IMR-90 (cell line): ENCODE data around the gene CFAP20. TPM values are rescaled to one million over a fixed set of nuclear protein-coding genes. Genes with fewer than 3 reads are reported as not detected.

ENCODE experiments used
- ATAC-seq: fragments of 200-7000 bp; cut with Tn5 transposase; 2 replicates; pipeline ENCODE4 v1.9.1; 2020; ENCODE audit warnings: low read depth, mild to moderate bottlenecking, moderate library complexity
- BruUV-seq: library from RNA; stranded (reverse); fragments of 400-500 nt; replicated peaks from 2 replicates; lab custom pipeline; 2021; lab: Mats Ljungman, UMichigan
- CTCF ChIA-PET: fragments of 300-600 bp; formaldehyde crosslinking; extraction: SDS; loops from one replicate; lab custom pipeline; 2021; ENCODE audit warnings: antibody characterized with exemption; lab: Yijun Ruan, JAX
- POLR2A ChIA-PET: fragments of 300-600 bp; sonication (Branson Sonifier 250); formaldehyde crosslinking; loops from one replicate; lab custom pipeline; 2022; ENCODE audit warnings: antibody characterized with exemption; ENCODE audit not compliant: unreplicated experiment; lab: Charles Lee
- DNase-seq: peaks from one replicate; pipeline ENCODE4 v3.0.0; 2013
- H2AFZ ChIP-seq: replicated peaks from 2 replicates; pipeline ENCODE3; 2013; ENCODE audit warnings: low read length, mild to moderate bottlenecking; ENCODE audit not compliant: poor library complexity
- H2AK5ac ChIP-seq: 2 replicates; pipeline ENCODE4 v1.6.1; 2013; ENCODE audit warnings: low read depth, low read length, inconsistent platforms
- H2AK9ac ChIP-seq: replicated peaks from 2 replicates; pipeline ENCODE3; 2013; ENCODE audit warnings: mild to moderate bottlenecking, low read depth, low read length, moderate library complexity; ENCODE audit not compliant: poor library complexity
- H2BK120ac ChIP-seq: 2 replicates; pipeline ENCODE4 v1.6.1; 2013; ENCODE audit warnings: low read depth, low read length, inconsistent platforms
- H2BK15ac ChIP-seq: 3 replicates; pipeline ENCODE4 v1.6.1; 2013; ENCODE audit warnings: low read depth, low read length, inconsistent platforms
- H2BK20ac ChIP-seq: 2 replicates; pipeline ENCODE4 v1.6.1; 2013; ENCODE audit warnings: low read depth, mild to moderate bottlenecking, inconsistent platforms, low read length, moderate library complexity
- H2BK5ac ChIP-seq: 2 replicates; pipeline ENCODE4 v1.6.1; 2013; ENCODE audit warnings: mild to moderate bottlenecking, low read depth, low read length, inconsistent platforms; ENCODE audit not compliant: poor library complexity, severe bottlenecking
- H3K14ac ChIP-seq: replicated peaks from 2 replicates; pipeline ENCODE4 v1.6.1; 2013; ENCODE audit warnings: low read depth, low read length, inconsistent platforms
- H3K18ac ChIP-seq: 2 replicates; pipeline ENCODE4 v1.6.1; 2013; ENCODE audit warnings: low read depth, low read length, control low read depth
- H3K23ac ChIP-seq: 2 replicates; pipeline ENCODE4 v1.6.1; 2013; ENCODE audit warnings: low read depth, low read length, inconsistent platforms
- H3K27ac ChIP-seq: 2 replicates; pipeline ENCODE4 v1.5.1; 2013; ENCODE audit warnings: mild to moderate bottlenecking, control low read depth, low read length; ENCODE audit not compliant: insufficient read depth
- H3K27me3 ChIP-seq: 2 replicates; pipeline ENCODE4 v1.6.1; 2013; ENCODE audit warnings: low read length; ENCODE audit not compliant: control insufficient read depth, insufficient read depth
- H3K36me3 ChIP-seq: 2 replicates; pipeline ENCODE4 v1.6.1; 2013; ENCODE audit warnings: low read length, mixed read lengths; ENCODE audit not compliant: control insufficient read depth, insufficient read depth
- H3K4ac ChIP-seq: 2 replicates; pipeline ENCODE4 v1.6.1; 2013; ENCODE audit warnings: low read depth, low read length, inconsistent platforms
- H3K4me1 ChIP-seq: 2 replicates; pipeline ENCODE4 v1.6.1; 2013; ENCODE audit warnings: low read length, mixed read lengths; ENCODE audit not compliant: control insufficient read depth, insufficient read depth
- H3K4me2 ChIP-seq: 2 replicates; pipeline ENCODE4 v1.6.1; 2013; ENCODE audit warnings: low read depth, mild to moderate bottlenecking, control low read depth, low read length, moderate library complexity
- H3K4me3 ChIP-seq: 2 replicates; pipeline ENCODE4 v1.5.1; 2013; ENCODE audit warnings: low read depth, mild to moderate bottlenecking, control low read depth, low read length, moderate library complexity; ENCODE audit not compliant: insufficient read depth
- H3K56ac ChIP-seq: 2 replicates; pipeline ENCODE4 v1.6.1; 2013; ENCODE audit warnings: low read length, inconsistent platforms; ENCODE audit not compliant: insufficient read depth; ENCODE audit errors: extremely low read depth
- H3K79me1 ChIP-seq, 2 experiments: 2 replicates each; pipeline ENCODE4 v1.6.1; 2013; ENCODE audit warnings: low read length in 2 of 2, inconsistent platforms in 1 of 2, low read depth in 1 of 2
- H3K9ac ChIP-seq: 2 replicates; pipeline ENCODE4 v1.6.1; 2013; ENCODE audit warnings: low read depth, low read length, control low read depth
- H3K9me1 ChIP-seq: 2 replicates; pipeline ENCODE4 v1.6.1; 2013; ENCODE audit warnings: low read length, inconsistent platforms; ENCODE audit not compliant: insufficient read depth
- H3K9me3 ChIP-seq: 2 replicates; pipeline ENCODE4 v1.6.1; 2013; ENCODE audit warnings: low read length; ENCODE audit not compliant: control insufficient read depth, insufficient read depth
- H4K20me1 ChIP-seq: 2 replicates; pipeline ENCODE4 v1.6.1; 2013; ENCODE audit warnings: low read length, inconsistent platforms; ENCODE audit not compliant: insufficient read depth
- H4K5ac ChIP-seq: 2 replicates; pipeline ENCODE4 v1.6.1; 2013; ENCODE audit warnings: mild to moderate bottlenecking, low read depth, low read length, control low read depth
- H4K8ac ChIP-seq, 2 experiments: 2 replicates each; pipeline ENCODE4 v1.6.1; 2013; ENCODE audit warnings: low read depth in 2 of 2, low read length in 2 of 2, control low read depth in 1 of 2, inconsistent platforms in 1 of 2
- H4K91ac ChIP-seq: 2 replicates; pipeline ENCODE4 v1.6.1; 2013; ENCODE audit warnings: low read depth, low read length, inconsistent platforms; ENCODE audit not compliant: insufficient read depth
- CHD1 ChIP-seq: IDR thresholded peaks from 2 replicates; pipeline ENCODE4 v1.6.1; 2012; ENCODE audit warnings: low read depth, low read length, improper control_type of control experiment
- MAFK ChIP-seq: IDR thresholded peaks from 2 replicates; pipeline ENCODE4 v1.6.1; 2012; ENCODE audit warnings: low read depth, low read length, improper control_type of control experiment
- MXI1 ChIP-seq: IDR thresholded peaks from 2 replicates; pipeline ENCODE4 v1.6.1; 2012; ENCODE audit warnings: low read depth, mild to moderate bottlenecking, low read length, moderate library complexity, borderline replicate concordance
- NFE2L2 ChIP-seq: fragments of 150-350 bp; IDR thresholded peaks from 2 replicates; pipeline ENCODE4 v1.6.1; 2016; ENCODE audit warnings: low read depth, mild to moderate bottlenecking, low read length
- POLR2A ChIP-seq: IDR thresholded peaks from 2 replicates; pipeline ENCODE4 v1.6.1; 2012; ENCODE audit warnings: mild to moderate bottlenecking, low read depth, low read length
- RAD21 ChIP-seq: IDR thresholded peaks from 2 replicates; pipeline ENCODE4 v1.6.1; 2012; ENCODE audit warnings: low read length, improper control_type of control experiment
- RCOR1 ChIP-seq: IDR thresholded peaks from 2 replicates; pipeline ENCODE4 v1.6.1; 2012; ENCODE audit warnings: mild to moderate bottlenecking, low read length, improper control_type of control experiment; ENCODE audit not compliant: insufficient replicate concordance
- USF2 ChIP-seq: fragments of 150-350 bp; IDR thresholded peaks from 2 replicates; pipeline ENCODE4 v1.6.1; 2017; ENCODE audit warnings: mild to moderate bottlenecking, antibody characterized with exemption, low read length, low read depth
- WGBS, 2 experiments: methylation state at CpG; one replicate each; pipeline versions ENCODE4 v1.1.5 to v1.1.7; 2013; ENCODE audit warnings: missing lambda C conversion rate in 2 of 2; ENCODE audit not compliant: insufficient read length in 1 of 2; ENCODE audit errors: extremely low coverage in 2 of 2; 5-methylcytosine and 5-hydroxymethylcytosine counted together
- dilution Hi-C: fragments of 300-500 bp; cut with HindIII; formaldehyde crosslinking; loops from one replicate; pipeline ENCODE4 v1.14.3; 2018; ENCODE audit warnings: low sequenced_read_pairs; ENCODE audit not compliant: unreplicated experiment
- in situ Hi-C: fragments of 300-500 bp; cut with MboI; formaldehyde crosslinking; loops from 3 replicates; pipeline ENCODE4 v1.14.3; 2019; ENCODE audit warnings: low sequenced_read_pairs, inconsistent platforms, mixed read lengths
- intact Hi-C: fragments of 100-400 bp; cut with micrococcal nuclease; formaldehyde crosslinking; loops from 2 replicates; pipeline ENCODE4 v1.10.0; 2022
- polyA plus RNA-seq, 3 experiments: library from polyadenylated mRNA; depleted of rRNA; stranded (reverse); fragments of >200 nt; gene quantifications; 2 replicates each; pipeline ENCODE4 v1.2.3, GENCODE V29; 2012; ENCODE audit warnings: low replicate concordance in 1 of 3
- total RNA-seq: library from RNA; depleted of rRNA; stranded (reverse); fragments of >200 nt; gene quantifications from 2 replicates; pipeline ENCODE4 v1.2.3, GENCODE V29; 2012

The CFAP20 gene
- total and polyA plus RNA-seq, 2 of the 4 experiments (the other 2 are of a cell fraction): 39.1 to 54.0 TPM

GRCh38 chr16:58126451-58126961 lies 2.7 kb downstream of the CFAP20 start:
- Histone ChIP-seq H3K14ac (no peak overlapping the region), H3K27me3 (no peaks in the 10 kb centered on the region), H3K4me3 (no peak overlapping the region; the same call in 1 of the 2 replicates), H3K9me3 (0 out of 2 replicates have a peak, but pooled peaks cover 2% of the 10 kb centered on the region), H3K4me2 (peak overlapping the region; percentile 99), H2BK20ac (no peak overlapping the region), H3K27ac (no peak overlapping the region), H2AFZ (no peak overlapping the region), H3K4ac (no peak overlapping the region), H3K79me1 (peaks cover 20 to 49% of the 10 kb centered on the region in 2 experiments), H2BK15ac (no peak overlapping the region), H3K18ac (no peak overlapping the region), H4K5ac (no peak overlapping the region), H4K91ac (no peak overlapping the region), H2BK5ac (no peak overlapping the region), H3K9ac (no peak overlapping the region; the same call in 1 of the 2 replicates), H3K23ac (no peak overlapping the region), H3K4me1 (peaks cover 17% of the 10 kb centered on the region), H2AK9ac (no peak overlapping the region), H2AK5ac (no peak overlapping the region), H4K20me1 (peaks cover 54% of the 10 kb centered on the region), H3K9me1 (peaks cover 18% of the 10 kb centered on the region), H4K8ac (no peak overlapping the region), H2BK120ac (no peak overlapping the region), H3K56ac (no peak overlapping the region), H3K36me3 (no peaks in the 10 kb centered on the region)
- dilution Hi-C loops: no loop called here
- no CpG with 5 or more reads among the region's 4 CpGs for WGBS, 2 experiments
- in situ Hi-C loops: loop anchor here (5.0 kb wide), 1 partner anchor 104 kb away; no protein-coding TSS in a partner anchor
- CTCF ChIA-PET: interaction anchor here (0.6 to 1.2 kb wide), 6 partner anchors 8 to 125 kb away, joined by 3 to 4 read pairs (median 3); partner anchors contain the start of gene USB1
- intact Hi-C loops: loop anchor here (5.0 kb wide), 1 partner anchor 389 kb away; the partner anchor contains the start of gene KATNB1
- TSS peak; percentile 34 for BruUV-seq
- no peak for ATAC-seq
- no peak for TF ChIP-seq USF2
- TF ChIP-seq RCOR1: no peak
- no peak for TF ChIP-seq MXI1
- TF ChIP-seq MAFK: no peak
- TF ChIP-seq CHD1: no peak
- TF ChIP-seq RAD21: no peak
- TF ChIP-seq NFE2L2: no peak
- TF ChIP-seq POLR2A: no peak
- no peak for DNase-seq
- POLR2A ChIA-PET: no interaction called here
